CD4-positive, alpha-beta T cell treated with Interleukin-6 for 4 hours (primary cell): ENCODE data around the gene TCF7L2.

Experiments used
- DNase-seq: peaks from one replicate; pipeline ENCODE4 v3.0.0-alpha.2; 2020; ENCODE audit warnings: mixed read lengths

The TCF7L2 gene

GRCh38 chr10:113128450-113129070 lies 178.5 kb downstream of the TCF7L2 start:
- no peak for DNase-seq

GRCh38 chr10:113129117-113129516 lies 179.1 kb downstream of the TCF7L2 start:
- no peak for DNase-seq

GRCh38 chr10:113130014-113130641 lies 180.1 kb downstream of the TCF7L2 start:
- no peak for DNase-seq

GRCh38 chr10:113131613-113132261 lies 181.7 kb downstream of the TCF7L2 start:
- no peak for DNase-seq

GRCh38 chr10:113132591-113133121 lies 182.6 kb downstream of the TCF7L2 start:
- DNase-seq, result no peak

GRCh38 chr10:113133497-113134115 lies 183.6 kb downstream of the TCF7L2 start:
- DNase-seq, result no peak

- no peak for DNase-seq
Measured at GRCh38 chr10:113135025-113135424, 185.0 kb downstream of the TCF7L2 start.

GRCh38 chr10:113137941-113138685 lies 188.1 kb downstream of the TCF7L2 start:
- DNase-seq, result no peak

GRCh38 chr10:113138937-113139585 lies 189.0 kb downstream of the TCF7L2 start:
- no peak for DNase-seq

- DNase-seq, result no peak
Measured at GRCh38 chr10:113139699-113140098, 189.7 kb downstream of the TCF7L2 start.

GRCh38 chr10:113140143-113141011 lies 190.3 kb downstream of the TCF7L2 start:
- no peak for DNase-seq

- no peak for DNase-seq
Measured at GRCh38 chr10:113142601-113143362, 192.7 kb downstream of the TCF7L2 start.

GRCh38 chr10:113144576-113144975 lies 194.5 kb downstream of the TCF7L2 start:
- no peak for DNase-seq

GRCh38 chr10:113148071-113148825 lies 198.2 kb downstream of the TCF7L2 start:
- no peak for DNase-seq

- no peak for DNase-seq
Measured at GRCh38 chr10:113148901-113149300, 198.9 kb downstream of the TCF7L2 start.

- no peak for DNase-seq
Measured at GRCh38 chr10:113149626-113150025, 199.6 kb downstream of the TCF7L2 start.

GRCh38 chr10:113151190-113151666 lies 201.2 kb downstream of the TCF7L2 start:
- no peak for DNase-seq

- DNase-seq, result no peak
Measured at GRCh38 chr10:113153493-113154102, 203.6 kb downstream of the TCF7L2 start.

- DNase-seq, result no peak
Measured at GRCh38 chr10:113157441-113157840, 207.4 kb downstream of the TCF7L2 start.
